Tibial nerve (tissue), 4 donors: ENCODE data around the gene CNOT11. TPM values are rescaled to one million over a fixed set of nuclear protein-coding genes. Genes with fewer than 3 reads are reported as not detected.
"Not testable (repeated sequence)": the region's sequence is repeated elsewhere in the genome, so short reads cannot be mapped to it uniquely, and the experiment has no call there.

Experiments used
- DNase-seq, 2 donors: peaks; one replicate each; pipeline ENCODE4 v3.0.0-alpha.2; 2019; ENCODE audit warnings: low spot score in 2 of 2
- H3K27ac ChIP-seq, 4 donors: fragments of 200-600 bp; sonication (generic) in 3 of 4; one replicate each; pipeline ENCODE4 v1.5.1; 2017 to 2019; ENCODE audit warnings: mild to moderate bottlenecking in 1 of 4
- H3K27me3 ChIP-seq, 2 donors: fragments of 200-600 bp; sonication (generic) in 1 of 2; one replicate each; pipeline versions ENCODE4 v1.5.1 to v1.6.0; 2017 to 2019
- H3K36me3 ChIP-seq, 3 donors: fragments of 200-600 bp; sonication (generic); one replicate each; pipeline ENCODE4 v1.5.1; 2018 to 2019
- H3K4me1 ChIP-seq, 4 donors: fragments of 200-600 bp; sonication (generic) in 3 of 4; one replicate each; pipeline ENCODE4 v1.5.1; 2017 to 2019
- H3K4me3 ChIP-seq, 4 donors: fragments of 200-600 bp; sonication (generic) in 3 of 4; one replicate each; pipeline ENCODE4 v1.5.1; 2017 to 2019; ENCODE audit warnings: mild to moderate bottlenecking in 1 of 4, moderate library complexity in 1 of 4
- H3K9me3 ChIP-seq, 4 donors: fragments of 200-600 bp; sonication (generic) in 3 of 4; one replicate each; pipeline ENCODE4 v1.5.1; 2017 to 2019
- EP300 ChIP-seq, 2 donors: sonication (generic); formaldehyde crosslinking; IDR thresholded peaks; one replicate each; pipeline ENCODE4 v1.6.1; 2017; ENCODE audit warnings: antibody characterized with exemption in 2 of 2, mild to moderate bottlenecking in 1 of 2
- POLR2A ChIP-seq, 2 donors: fragments of 450-650 bp; IDR thresholded peaks; one replicate each; pipeline ENCODE4 v1.6.1; 2017; ENCODE audit warnings: antibody characterized with exemption in 2 of 2, mild to moderate bottlenecking in 2 of 2, moderate library complexity in 2 of 2
- WGBS, 2 donors: methylation state at CpG; one replicate each; pipeline ENCODE4 v1.1.5; 2018; 5-methylcytosine and 5-hydroxymethylcytosine counted together
- total RNA-seq, 4 donors: library from RNA; depleted of rRNA; stranded (reverse); fragments of >200 nt; gene quantifications; one replicate each; pipeline ENCODE4 v1.1.0, GENCODE V29; 2016
- TF ChIP-seq, protein P1 (sequence below), 5 experiments: fragments of 200-600 bp in 3 of 5; fragments of 450-650 bp in 2 of 5; sonication (generic) in 3 of 5; IDR thresholded peaks; one replicate each; pipeline ENCODE4 v1.5.1; 2016 to 2019; ENCODE audit warnings: antibody characterized with exemption in 5 of 5, mild to moderate bottlenecking in 3 of 5, moderate library complexity in 2 of 5

The CNOT11 gene
- total RNA-seq, 4 donors from 2014 or later, result 17.5 to 29.9 (median 19.6) TPM

DNA sequence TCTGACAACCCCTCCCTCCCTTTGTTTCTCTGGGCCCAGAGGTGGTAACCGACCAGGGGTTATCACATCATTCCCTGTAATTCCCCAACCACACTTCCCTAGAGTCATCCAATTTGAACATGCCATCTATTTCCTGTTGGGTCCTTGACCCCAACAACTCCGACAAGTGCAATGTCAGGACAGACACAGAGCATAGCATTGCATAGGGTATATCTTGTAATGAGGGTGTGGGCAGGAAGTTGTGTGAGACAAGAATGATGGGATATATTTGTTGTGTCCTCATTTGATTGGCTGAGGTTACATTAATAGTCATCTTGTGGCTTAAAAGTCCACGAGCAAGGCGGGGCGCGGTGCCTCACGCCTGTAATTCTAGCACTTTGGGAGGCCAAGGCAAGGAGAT is 33.4 kb upstream of the CNOT11 start:
- TF ChIP-seq EP300 (IDR thresholded peaks at IDR 0.05) (no peak), POLR2A (IDR thresholded peaks at IDR 0.05) (no peak)
- TF ChIP-seq, protein P1, sequence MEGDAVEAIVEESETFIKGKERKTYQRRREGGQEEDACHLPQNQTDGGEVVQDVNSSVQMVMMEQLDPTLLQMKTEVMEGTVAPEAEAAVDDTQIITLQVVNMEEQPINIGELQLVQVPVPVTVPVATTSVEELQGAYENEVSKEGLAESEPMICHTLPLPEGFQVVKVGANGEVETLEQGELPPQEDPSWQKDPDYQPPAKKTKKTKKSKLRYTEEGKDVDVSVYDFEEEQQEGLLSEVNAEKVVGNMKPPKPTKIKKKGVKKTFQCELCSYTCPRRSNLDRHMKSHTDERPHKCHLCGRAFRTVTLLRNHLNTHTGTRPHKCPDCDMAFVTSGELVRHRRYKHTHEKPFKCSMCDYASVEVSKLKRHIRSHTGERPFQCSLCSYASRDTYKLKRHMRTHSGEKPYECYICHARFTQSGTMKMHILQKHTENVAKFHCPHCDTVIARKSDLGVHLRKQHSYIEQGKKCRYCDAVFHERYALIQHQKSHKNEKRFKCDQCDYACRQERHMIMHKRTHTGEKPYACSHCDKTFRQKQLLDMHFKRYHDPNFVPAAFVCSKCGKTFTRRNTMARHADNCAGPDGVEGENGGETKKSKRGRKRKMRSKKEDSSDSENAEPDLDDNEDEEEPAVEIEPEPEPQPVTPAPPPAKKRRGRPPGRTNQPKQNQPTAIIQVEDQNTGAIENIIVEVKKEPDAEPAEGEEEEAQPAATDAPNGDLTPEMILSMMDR (IDR thresholded peaks at IDR 0.05), result no peak
- Histone ChIP-seq H3K27ac (no peak overlapping the region), H3K4me1 (no peaks in the 10 kb centered on the region), H3K27me3 (no peaks in the 10 kb centered on the region), H3K4me3 (no peak overlapping the region), H3K36me3 (no peaks in the 10 kb centered on the region), H3K9me3 (no peaks in the 10 kb centered on the region)
- DNase-seq, result no peak
- 78 to 88% methylated on average over 7 of the region's 7 CpGs for WGBS, 2 donors

DNA sequence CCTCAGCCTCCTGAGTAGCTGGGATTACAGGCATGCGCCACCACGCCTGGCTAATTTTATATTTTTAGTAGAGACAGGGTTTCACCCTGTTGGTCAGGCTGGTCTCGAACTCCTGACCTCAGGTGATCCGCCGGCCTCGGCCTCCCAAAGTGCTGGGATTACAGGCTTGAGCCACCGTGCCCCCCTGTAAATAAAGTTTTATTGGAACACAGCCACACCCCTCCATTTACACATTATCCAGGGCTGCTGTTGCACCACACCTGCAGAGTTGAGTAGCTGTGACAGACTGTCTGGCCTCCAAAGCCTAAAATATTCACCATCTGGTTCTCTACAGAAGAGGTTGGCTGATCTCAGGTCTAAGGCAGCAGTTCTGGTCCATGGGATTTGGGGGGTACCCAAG is 32.6 kb upstream of the CNOT11 start:
- not testable (repeated sequence) for DNase-seq, H3K4me1 ChIP-seq, H3K4me3 ChIP-seq, H3K27me3 ChIP-seq, H3K9me3 ChIP-seq, H3K27ac ChIP-seq, H3K36me3 ChIP-seq
- WGBS, 2 donors, result 87 to 91% methylated on average over 7 of the region's 7 CpGs

DNA sequence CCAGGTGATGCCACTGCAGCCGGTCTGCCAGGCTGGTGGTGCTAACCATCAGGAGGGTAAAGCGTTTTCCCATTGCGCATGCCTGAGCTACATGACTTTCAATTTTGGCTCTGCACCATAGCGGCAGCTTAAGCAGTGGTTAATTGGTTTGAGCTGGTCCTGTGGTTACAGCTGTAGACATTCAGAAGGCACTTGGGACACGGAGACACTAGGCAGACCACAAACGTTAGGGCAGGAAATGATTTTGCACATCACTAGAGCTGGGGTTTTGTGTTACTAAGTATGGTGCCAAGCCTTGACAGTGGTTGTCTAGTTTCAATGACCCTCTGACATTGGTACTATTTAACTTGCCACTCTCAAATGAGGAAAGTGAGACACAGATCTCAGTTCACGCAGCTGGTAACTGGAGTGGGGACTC is 28.9 kb upstream of the CNOT11 start:
- WGBS, 2 donors, result 55 to 69% methylated on average over 7 of the region's 7 CpGs
- H3K36me3 ChIP-seq, result no peaks in the 10 kb centered on the region
- TF ChIP-seq, protein P1 (IDR thresholded peaks at IDR 0.05), result no peak
- TF ChIP-seq POLR2A (IDR thresholded peaks at IDR 0.05), result no peak
- no peak for TF ChIP-seq EP300 (IDR thresholded peaks at IDR 0.05)

DNA sequence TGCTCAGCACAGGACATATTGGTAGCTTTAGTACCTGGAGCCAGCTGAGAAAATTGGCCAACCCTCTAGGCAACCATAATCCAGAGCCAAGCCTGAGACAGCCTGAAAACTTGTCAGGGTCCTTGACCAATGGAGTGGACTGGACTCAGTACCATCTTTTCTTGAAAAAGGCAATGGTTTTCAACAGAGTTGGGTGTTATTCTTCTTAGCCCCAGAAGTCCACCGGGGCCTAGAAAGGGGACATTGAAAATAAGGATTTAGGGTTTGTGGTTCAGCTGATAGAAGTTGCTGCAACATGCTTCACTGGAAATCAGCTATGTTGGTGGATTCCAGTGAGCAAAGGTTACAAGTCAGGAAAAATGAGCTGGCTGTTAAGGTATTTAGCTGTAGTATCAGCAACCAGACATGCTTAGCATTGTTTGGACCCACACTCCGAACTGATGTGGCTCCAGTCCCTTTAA is 22.1 kb upstream of the CNOT11 start:
- TF ChIP-seq EP300 (IDR thresholded peaks at IDR 0.05) (no peak), POLR2A (IDR thresholded peaks at IDR 0.05) (no peak)
- TF ChIP-seq, protein P1 (IDR thresholded peaks at IDR 0.05), result no peak
- Histone ChIP-seq H3K4me3 (no peak overlapping the region), H3K9me3 (no peaks in the 10 kb centered on the region), H3K36me3 (peaks cover 0 to 6% (median 0%) of the 10 kb centered on the region in 3 donors), H3K4me1 (no peaks in the 10 kb centered on the region), H3K27ac (no peak overlapping the region), H3K27me3 (no peaks in the 10 kb centered on the region)
- WGBS, 2 donors, result 67 to 93% methylated on average over 2 of the region's 2 CpGs
- DNase-seq, result no peak

More for the DNA sequence above, 28.9 kb upstream of the CNOT11 start:
- no peak overlapping the region for H3K27ac ChIP-seq
- no peaks in the 10 kb centered on the region for H3K4me1 ChIP-seq
- no peak for DNase-seq
- H3K27me3 ChIP-seq, result no peaks in the 10 kb centered on the region
- H3K4me3 ChIP-seq, result no peak overlapping the region
- no peaks in the 10 kb centered on the region for H3K9me3 ChIP-seq

DNA sequence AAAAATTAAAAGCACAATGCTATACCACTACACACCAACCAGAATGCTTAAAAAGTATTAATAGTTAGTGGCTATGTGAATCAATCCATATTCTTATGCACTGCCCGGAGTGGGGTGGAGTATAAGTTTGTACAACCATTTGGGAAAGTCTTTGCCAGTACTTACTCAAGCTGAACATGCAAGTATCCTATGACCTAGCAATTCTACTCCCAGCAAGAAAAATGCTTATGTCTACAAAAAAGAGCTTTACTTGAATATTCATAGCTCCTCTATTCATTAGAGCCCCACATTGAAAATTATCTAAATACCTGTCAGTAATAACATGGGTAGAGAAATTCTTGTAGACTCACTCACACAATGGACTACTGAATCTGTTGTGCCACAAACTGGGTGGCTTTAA is 21.4 kb upstream of the CNOT11 start:
- 87 to 90% methylated on average over 1 of the region's 1 CpG for WGBS, 2 donors
- Histone ChIP-seq H3K27me3 (no peaks in the 10 kb centered on the region), H3K4me3 (no peak overlapping the region), H3K9me3 (peaks cover 0 to 6% (median 0%) of the 10 kb centered on the region in 4 donors), H3K27ac (no peak overlapping the region), H3K4me1 (no peaks in the 10 kb centered on the region), H3K36me3 (peaks cover 0 to 10% (median 0%) of the 10 kb centered on the region in 3 donors)
- TF ChIP-seq, protein P1 (IDR thresholded peaks at IDR 0.05), result no peak
- TF ChIP-seq POLR2A (IDR thresholded peaks at IDR 0.05) (no peak), EP300 (IDR thresholded peaks at IDR 0.05) (no peak)
- DNase-seq, result no peak
